Panc1 (cell line): ENCODE data around the gene IMP4. TPM values are rescaled to one million over a fixed set of nuclear protein-coding genes. Genes with fewer than 3 reads are reported as not detected.

Source experiments
- ATAC-seq: fragments of 200-7000 bp; cut with Tn5 transposase; 2 replicates; pipeline ENCODE4 v1.9.1; 2020; ENCODE audit warnings: mild to moderate bottlenecking, moderate library complexity
- BruUV-seq: library from RNA; stranded (reverse); fragments of 400-500 nt; replicated peaks from 2 replicates; lab custom pipeline; 2021; lab: Mats Ljungman, UMichigan
- CTCF ChIA-PET: fragments of 300-600 bp; sonication (Branson Sonifier 250); formaldehyde crosslinking; loops from one replicate; lab custom pipeline; 2022; ENCODE audit warnings: antibody characterized with exemption; lab: Charles Lee
- POLR2A ChIA-PET: fragments of 300-600 bp; sonication (Branson Sonifier 250); formaldehyde crosslinking; loops from one replicate; lab custom pipeline; 2022; ENCODE audit warnings: antibody characterized with exemption; lab: Charles Lee
- DNase-seq: peaks from one replicate; pipeline ENCODE4 v3.0.0-alpha.2; 2010; ENCODE audit warnings: low read depth, low spot score
- H3K27ac ChIP-seq: 2 replicates; pipeline ENCODE4 v1.5.1; 2011; ENCODE audit warnings: mild to moderate bottlenecking, low read length, inconsistent platforms
- H3K27me3 ChIP-seq: fragments of 200-500 bp; sonication (Bioruptor generic); 2 replicates; pipeline ENCODE4 v1.6.0; 2014; ENCODE audit warnings: low read length, inconsistent platforms; ENCODE audit not compliant: control insufficient read depth, insufficient read depth
- H3K36me3 ChIP-seq: fragments of 200-500 bp; sonication (Bioruptor generic); 2 replicates; pipeline ENCODE4 v1.5.1; 2014; ENCODE audit warnings: inconsistent platforms, mild to moderate bottlenecking, low read length, moderate library complexity; ENCODE audit not compliant: control insufficient read depth, insufficient read depth
- H3K4me1 ChIP-seq: 2 replicates; pipeline ENCODE4 v1.5.1; 2011; ENCODE audit warnings: inconsistent platforms, mild to moderate bottlenecking, low read length, moderate library complexity; ENCODE audit not compliant: control insufficient read depth, insufficient read depth
- H3K4me3 ChIP-seq, 2 experiments: 2 replicates each; pipeline ENCODE4 v1.5.1; 2011 to 2012; ENCODE audit warnings: low read depth in 2 of 2, low read length in 2 of 2, mild to moderate bottlenecking in 2 of 2, inconsistent platforms in 1 of 2, moderate library complexity in 1 of 2
- H3K9me3 ChIP-seq: fragments of 200-500 bp; sonication (Bioruptor generic); 2 replicates; pipeline ENCODE4 v1.5.1; 2014; ENCODE audit warnings: low read depth, mild to moderate bottlenecking, inconsistent platforms, low read length, moderate library complexity; ENCODE audit not compliant: control insufficient read depth, insufficient read depth
- POLR2AphosphoS5 ChIP-seq: IDR thresholded peaks from 2 replicates; pipeline ENCODE4 v1.6.1; 2012; ENCODE audit warnings: mild to moderate bottlenecking, low read depth, low read length, moderate library complexity
- SIN3A ChIP-seq: IDR thresholded peaks from 2 replicates; pipeline ENCODE4 v1.6.1; 2012; ENCODE audit warnings: low read depth, mild to moderate bottlenecking, low read length, moderate library complexity, borderline replicate concordance; ENCODE audit not compliant: insufficient read depth
- TCF7L2 ChIP-seq: IDR thresholded peaks from 2 replicates; pipeline ENCODE4 v1.6.1; 2011; ENCODE audit warnings: mild to moderate bottlenecking, low read depth, low read length, inconsistent platforms
- in situ Hi-C: cut with HindIII; loops from 2 replicates; pipeline ENCODE4 v1.10.0; 2016; ENCODE audit warnings: low sequenced_read_pairs, low pct_unique_long_range_greater_than_20kb
- intact Hi-C: fragments of 100-400 bp; cut with micrococcal nuclease; formaldehyde crosslinking; loops from one replicate; pipeline ENCODE4 v1.10.0; 2022; ENCODE audit not compliant: unreplicated experiment
- total RNA-seq: library from RNA; stranded (reverse); gene quantifications from one replicate; pipeline ENCODE4 v1.2.1, GENCODE V29; 2021; ENCODE audit not compliant: unreplicated experiment
- TF ChIP-seq, protein P1 (sequence below), 2 experiments: IDR thresholded peaks; 2 replicates each; pipeline ENCODE4 v1.6.1; 2011 to 2012; ENCODE audit warnings: low read depth in 2 of 2, control low read depth in 1 of 2, low read length in 1 of 2, mild to moderate bottlenecking in 1 of 2, moderate library complexity in 1 of 2; ENCODE audit not compliant: insufficient read depth in 1 of 2
- TF ChIP-seq, protein P2 (sequence below): fragments of 450-650 bp; IDR thresholded peaks from 2 replicates; pipeline ENCODE4 v1.5.1; 2017; ENCODE audit warnings: mild to moderate bottlenecking

The IMP4 gene
- total RNA-seq, 1 experiment from 2014 or later = 104 TPM

DNA sequence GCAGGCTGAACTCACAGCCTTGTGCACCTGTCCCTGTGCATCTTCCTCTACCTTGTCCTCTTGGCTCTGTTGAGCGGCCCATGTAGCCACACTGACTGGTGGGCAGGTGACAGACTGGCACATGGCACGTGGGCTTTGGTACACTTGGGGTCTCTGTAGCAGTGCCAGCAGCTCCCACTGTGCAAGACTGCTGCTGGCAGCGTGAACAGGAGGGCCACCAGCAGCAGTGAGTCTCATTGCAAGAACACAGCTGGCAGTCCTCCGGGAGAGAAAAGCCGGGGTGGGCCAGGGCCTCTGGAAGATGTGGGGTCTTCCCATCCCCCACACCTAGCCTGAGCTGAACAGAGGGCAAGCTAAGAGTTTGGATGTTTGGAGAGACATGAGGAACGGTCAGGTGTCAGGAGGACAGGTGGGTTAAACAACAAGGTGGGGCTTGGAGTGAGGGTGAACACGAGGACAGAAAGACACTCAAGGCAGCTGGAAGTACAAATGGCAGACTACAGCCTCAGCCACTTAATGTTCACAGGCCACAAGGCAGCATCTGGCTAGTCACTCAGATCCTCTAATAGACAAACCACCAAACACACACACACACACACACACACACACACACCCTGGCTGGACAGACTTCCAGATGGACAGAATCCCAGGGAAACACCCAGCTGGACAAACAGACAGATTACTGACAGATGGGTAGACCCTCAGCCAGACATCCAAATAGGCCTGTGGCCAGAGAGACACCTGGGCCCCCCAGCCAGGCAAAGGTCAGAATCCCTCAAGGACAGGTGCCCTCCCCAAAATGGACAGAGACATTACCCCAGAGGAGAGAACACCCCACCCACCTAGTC is 10.8 kb downstream of the IMP4 start:
- Histone ChIP-seq H3K9me3 (no peaks in the 10 kb centered on the region), H3K4me1 (peaks cover 17% of the 10 kb centered on the region), H3K27me3 (no peaks in the 10 kb centered on the region), H3K4me3 (no peak overlapping the region), H3K36me3 (no peaks in the 10 kb centered on the region), H3K27ac (no peak overlapping the region)
- POLR2A ChIA-PET = no interaction called here
- DNase-seq (no peak), ATAC-seq (no peak)
- in situ Hi-C loops = no loop called here
- no TSS peak for BruUV-seq
- CTCF ChIA-PET = no interaction called here
- intact Hi-C loops = no loop called here
- TF ChIP-seq POLR2AphosphoS5 (no peak), TCF7L2 (no peak), SIN3A (no peak)
- TF ChIP-seq, protein P1, sequence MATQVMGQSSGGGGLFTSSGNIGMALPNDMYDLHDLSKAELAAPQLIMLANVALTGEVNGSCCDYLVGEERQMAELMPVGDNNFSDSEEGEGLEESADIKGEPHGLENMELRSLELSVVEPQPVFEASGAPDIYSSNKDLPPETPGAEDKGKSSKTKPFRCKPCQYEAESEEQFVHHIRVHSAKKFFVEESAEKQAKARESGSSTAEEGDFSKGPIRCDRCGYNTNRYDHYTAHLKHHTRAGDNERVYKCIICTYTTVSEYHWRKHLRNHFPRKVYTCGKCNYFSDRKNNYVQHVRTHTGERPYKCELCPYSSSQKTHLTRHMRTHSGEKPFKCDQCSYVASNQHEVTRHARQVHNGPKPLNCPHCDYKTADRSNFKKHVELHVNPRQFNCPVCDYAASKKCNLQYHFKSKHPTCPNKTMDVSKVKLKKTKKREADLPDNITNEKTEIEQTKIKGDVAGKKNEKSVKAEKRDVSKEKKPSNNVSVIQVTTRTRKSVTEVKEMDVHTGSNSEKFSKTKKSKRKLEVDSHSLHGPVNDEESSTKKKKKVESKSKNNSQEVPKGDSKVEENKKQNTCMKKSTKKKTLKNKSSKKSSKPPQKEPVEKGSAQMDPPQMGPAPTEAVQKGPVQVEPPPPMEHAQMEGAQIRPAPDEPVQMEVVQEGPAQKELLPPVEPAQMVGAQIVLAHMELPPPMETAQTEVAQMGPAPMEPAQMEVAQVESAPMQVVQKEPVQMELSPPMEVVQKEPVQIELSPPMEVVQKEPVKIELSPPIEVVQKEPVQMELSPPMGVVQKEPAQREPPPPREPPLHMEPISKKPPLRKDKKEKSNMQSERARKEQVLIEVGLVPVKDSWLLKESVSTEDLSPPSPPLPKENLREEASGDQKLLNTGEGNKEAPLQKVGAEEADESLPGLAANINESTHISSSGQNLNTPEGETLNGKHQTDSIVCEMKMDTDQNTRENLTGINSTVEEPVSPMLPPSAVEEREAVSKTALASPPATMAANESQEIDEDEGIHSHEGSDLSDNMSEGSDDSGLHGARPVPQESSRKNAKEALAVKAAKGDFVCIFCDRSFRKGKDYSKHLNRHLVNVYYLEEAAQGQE (IDR thresholded peaks at IDR 0.05; ENCODE audit: insufficient read depth in 1 of 2, low read depth in 2 of 2, low read length in 1 of 2) = no peak
- TF ChIP-seq, protein P2, sequence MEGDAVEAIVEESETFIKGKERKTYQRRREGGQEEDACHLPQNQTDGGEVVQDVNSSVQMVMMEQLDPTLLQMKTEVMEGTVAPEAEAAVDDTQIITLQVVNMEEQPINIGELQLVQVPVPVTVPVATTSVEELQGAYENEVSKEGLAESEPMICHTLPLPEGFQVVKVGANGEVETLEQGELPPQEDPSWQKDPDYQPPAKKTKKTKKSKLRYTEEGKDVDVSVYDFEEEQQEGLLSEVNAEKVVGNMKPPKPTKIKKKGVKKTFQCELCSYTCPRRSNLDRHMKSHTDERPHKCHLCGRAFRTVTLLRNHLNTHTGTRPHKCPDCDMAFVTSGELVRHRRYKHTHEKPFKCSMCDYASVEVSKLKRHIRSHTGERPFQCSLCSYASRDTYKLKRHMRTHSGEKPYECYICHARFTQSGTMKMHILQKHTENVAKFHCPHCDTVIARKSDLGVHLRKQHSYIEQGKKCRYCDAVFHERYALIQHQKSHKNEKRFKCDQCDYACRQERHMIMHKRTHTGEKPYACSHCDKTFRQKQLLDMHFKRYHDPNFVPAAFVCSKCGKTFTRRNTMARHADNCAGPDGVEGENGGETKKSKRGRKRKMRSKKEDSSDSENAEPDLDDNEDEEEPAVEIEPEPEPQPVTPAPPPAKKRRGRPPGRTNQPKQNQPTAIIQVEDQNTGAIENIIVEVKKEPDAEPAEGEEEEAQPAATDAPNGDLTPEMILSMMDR = no peak

DNA sequence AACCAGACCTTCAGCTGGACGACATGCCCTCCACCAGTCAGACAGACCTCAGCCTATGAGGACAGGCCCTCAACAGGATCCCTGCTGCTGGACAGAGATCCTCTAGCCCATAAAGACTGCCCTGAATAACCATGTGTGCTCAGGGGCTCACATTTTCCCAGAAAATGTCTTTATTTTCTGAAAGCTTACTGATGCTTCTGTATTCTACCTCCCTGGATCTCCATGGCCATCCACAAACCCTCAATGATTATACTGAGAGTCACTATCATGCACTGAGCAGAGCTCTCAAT is 11.4 kb downstream of the IMP4 start:
- Histone ChIP-seq H3K4me3 (no peak overlapping the region), H3K4me1 (peaks cover 17% of the 10 kb centered on the region), H3K27me3 (no peaks in the 10 kb centered on the region), H3K27ac (no peak overlapping the region), H3K9me3 (no peaks in the 10 kb centered on the region), H3K36me3 (no peaks in the 10 kb centered on the region)
- in situ Hi-C loops (no loop called here), intact Hi-C loops (no loop called here)
- BruUV-seq = no TSS peak
- CTCF ChIA-PET = no interaction called here
- ATAC-seq (no peak), DNase-seq (no peak)
- POLR2A ChIA-PET = no interaction called here
- no peak for TF ChIP-seq SIN3A
- TF ChIP-seq, protein P2 = no peak
- TF ChIP-seq, protein P1 (IDR thresholded peaks at IDR 0.05; ENCODE audit: insufficient read depth in 1 of 2, low read depth in 2 of 2, low read length in 1 of 2) = peak in 1 of 2 experiments; percentile 39; a peak in 1 of 4 replicates
